ENCODE measurements around the gene ALK.

The ALK gene

DNA sequence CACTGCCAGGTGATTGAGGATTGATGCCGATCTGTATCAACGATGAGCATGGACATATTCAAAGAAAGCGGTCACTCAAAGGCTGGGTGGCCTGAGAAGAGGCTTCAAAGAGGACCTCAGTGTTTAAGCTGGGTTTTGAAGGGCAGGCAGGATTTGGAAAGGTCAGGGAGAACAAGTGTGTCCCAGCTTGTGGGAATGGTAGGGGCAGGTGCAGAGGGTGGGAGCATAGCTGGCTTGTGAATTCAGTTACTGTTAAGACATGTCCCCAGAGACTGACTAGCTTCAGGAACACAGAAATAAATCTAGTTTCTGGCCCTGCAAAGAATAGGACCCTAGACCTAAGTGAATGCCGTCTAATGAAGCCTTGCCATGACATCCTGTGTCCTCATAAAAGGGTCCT, 442.7 kb downstream of the ALK start:
- no peak for DNase-seq

DNA sequence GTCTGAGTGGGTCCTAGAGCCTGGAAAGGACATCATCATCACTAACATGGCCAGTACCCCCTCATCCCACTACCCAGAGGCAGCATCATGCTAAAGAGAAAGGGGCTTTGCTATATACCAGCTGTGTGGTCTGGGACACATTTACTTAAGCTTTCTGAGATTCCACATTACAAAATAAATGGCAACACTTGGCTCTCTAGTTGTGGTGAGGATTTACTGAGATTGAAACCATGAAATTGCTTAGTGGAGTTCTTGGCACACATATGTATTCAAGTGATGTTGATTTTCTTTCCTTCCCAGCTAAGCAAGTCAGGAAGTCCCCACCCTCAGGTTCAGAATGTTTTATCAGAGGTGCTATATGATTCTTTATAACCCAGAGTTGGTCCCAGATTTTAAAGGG, 444.2 kb downstream of the ALK start:
- no peak for DNase-seq

DNA sequence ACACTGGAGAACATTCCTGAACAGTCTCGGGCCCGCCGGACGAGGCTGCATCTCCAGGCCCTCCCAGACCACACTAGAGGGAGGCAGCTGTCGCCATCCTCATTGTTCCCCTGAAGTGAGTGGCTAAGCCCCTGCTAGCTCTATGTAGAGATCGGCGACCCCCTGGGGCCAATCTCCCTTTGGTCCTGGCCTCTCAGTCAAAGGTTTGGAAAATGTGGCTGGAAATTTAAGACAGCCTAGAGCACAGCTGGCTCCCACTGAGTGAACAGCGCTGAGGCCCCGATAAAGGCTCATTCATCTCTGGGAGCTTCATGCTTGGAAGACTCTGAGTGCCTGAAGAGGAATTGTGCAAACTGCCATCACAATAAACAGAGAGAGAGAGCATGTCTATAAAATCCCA, 445.9 kb downstream of the ALK start:
- no peak for DNase-seq

DNA sequence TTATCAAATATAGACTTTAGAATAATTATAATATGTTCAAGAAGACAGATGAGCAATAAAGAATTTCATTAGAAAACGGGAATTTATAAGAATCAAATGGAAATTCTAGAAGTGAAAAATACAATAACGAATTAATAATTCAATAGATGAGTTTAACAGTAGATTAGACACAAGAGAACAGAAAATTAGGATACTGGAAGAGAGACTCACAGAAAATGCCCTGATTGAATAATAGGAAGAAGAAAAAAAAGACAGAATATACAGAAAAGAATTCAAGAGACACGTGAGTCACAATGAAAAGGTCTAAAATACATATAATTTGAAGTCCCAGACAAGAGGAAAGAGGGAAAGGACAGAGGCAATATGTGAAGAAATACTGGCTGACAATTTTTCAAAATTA, 451.4 kb downstream of the ALK start:
- no peak for DNase-seq

DNA sequence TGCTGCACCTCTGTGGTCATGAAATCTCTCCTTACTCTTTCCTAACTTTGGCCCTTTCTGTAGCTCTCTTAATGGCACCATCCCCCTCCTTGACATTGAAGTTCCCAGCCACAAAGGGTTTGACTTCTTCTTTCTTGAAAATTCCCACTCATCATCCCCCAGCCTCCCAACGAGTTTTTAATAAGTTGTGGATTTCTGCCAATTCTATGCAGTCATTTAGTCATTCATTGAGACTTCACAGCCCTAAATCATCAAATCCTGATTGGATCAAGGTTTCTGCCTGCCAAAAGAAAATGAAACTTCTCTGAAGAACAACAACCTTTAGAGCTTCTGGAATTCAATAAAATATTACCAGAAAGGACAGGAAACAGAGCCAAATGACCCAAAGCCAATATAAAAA, 451.9 kb downstream of the ALK start:
- no peak for DNase-seq

DNA sequence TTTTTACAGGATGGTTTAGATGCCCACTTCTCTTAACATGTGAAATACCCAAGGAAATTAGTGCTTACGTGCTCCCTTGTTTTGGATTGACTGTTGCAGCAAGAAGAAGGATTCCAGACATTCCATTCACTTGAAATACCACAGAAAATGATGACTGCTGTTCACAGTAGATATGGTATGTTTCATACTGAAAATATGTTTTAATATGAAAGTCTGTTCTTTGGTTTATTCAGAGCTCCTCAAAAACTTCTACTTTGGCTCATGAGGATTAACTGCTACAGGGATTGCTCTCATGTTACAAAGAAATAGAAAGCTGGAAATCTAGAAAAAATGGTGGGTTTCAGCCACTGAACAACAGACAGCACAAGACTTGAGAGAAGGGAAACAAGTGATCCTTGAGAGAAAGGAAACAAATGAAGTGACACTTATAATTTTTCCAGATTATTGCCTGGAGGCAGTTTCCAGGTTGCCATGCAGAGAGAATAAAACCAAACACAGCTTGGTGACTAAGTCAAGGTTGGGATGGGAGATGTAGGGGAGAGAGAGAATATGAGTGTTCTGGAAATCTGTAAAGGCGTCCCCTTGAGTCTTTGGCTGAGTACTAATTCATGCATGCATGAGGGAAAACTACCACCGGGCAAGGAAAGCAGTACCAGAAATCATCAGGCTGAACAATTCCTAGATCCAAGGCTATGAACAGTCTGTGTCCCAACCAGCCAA, 458.0 kb downstream of the ALK start:
- DNase-seq: no peak

DNA sequence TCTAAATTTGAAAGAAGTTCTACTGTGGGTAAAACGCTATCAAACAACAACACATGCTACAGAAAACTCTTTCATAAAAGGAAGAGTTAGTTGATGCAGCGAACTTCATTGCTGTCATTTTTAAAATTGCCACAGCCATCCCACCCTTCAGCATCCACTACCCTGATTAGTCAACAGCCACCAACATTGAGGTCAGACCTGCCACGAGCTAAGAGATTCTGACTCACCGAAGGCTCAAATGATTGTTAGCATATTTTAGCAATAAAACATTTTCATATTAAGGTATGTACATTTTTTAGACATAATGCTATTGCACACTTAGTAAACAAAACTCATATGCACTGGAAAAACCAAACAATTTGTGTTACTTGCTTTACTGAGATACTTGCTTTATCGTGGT, 459.1 kb downstream of the ALK start:
- no peak for DNase-seq

DNA sequence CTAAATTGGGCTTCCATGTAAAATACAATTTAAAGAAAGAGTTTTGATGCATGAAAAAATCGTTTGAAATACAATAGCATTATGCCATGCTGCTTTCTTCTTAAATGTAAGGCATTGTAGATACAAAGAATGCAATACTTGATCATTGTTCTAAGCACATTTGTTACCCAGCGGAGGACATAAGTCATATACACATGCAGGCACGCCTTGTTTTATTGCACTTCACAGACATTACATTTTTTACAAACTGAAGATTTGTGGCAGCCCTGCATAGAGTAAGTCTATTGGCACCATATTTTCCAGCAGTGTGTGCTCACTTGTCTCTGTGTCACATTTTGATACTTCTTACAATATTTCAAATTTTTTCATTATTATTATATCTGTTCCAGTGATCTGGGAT, 461.2 kb downstream of the ALK start:
- DNase-seq: no peak

DNA sequence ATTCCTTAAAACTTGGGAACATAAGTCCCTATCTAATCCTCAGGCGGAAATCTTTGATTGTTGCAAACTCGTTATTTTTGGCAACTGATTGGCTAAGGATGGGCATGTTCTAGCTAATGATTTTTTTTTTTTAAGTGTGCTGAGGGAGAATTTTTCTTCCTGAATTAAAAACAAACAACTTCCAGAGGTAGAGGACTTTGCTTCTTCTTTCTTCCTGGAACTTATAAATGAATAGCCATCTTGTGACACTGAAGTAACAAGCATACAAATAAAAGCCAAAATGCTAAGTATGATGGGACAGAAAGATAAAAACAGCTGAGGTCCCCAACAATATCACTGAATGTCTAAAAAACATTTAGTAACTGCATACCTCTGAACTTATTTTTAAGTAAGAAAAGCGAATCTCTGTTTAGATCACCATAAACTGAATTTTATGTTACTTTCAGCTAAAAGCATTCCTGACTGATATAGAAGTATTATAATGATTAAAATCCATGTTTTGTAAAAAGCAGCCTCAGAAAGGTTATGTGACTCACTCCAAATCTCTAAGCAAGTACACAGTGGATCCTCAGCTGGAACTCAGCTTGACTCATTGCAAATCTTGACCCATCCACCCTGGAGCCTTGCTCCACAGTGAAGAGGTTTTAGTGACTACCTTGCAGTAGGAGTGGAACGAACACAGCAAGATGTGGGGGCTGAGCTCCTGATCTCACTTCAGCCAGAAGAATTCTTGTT, 461.8 kb downstream of the ALK start:
- DNase-seq: no peak

DNA sequence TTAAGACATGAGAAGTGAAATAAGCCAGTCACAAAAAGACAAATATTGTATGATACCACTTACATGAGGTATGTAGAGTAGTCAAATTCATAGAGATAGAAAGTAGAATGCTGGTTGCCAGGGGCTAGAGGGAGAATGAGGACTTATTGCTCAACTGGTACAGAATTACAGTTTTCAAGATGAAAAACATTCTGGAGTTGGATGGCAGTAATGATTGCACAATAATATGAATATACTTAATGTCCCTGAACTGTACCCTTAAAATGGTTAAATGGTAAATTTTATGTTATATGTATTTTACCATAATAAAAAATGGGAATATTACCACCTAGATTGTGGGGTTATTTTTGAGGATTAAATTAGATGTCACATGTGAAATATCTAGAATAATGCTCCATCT, 465.0 kb downstream of the ALK start:
- no peak for DNase-seq

DNA sequence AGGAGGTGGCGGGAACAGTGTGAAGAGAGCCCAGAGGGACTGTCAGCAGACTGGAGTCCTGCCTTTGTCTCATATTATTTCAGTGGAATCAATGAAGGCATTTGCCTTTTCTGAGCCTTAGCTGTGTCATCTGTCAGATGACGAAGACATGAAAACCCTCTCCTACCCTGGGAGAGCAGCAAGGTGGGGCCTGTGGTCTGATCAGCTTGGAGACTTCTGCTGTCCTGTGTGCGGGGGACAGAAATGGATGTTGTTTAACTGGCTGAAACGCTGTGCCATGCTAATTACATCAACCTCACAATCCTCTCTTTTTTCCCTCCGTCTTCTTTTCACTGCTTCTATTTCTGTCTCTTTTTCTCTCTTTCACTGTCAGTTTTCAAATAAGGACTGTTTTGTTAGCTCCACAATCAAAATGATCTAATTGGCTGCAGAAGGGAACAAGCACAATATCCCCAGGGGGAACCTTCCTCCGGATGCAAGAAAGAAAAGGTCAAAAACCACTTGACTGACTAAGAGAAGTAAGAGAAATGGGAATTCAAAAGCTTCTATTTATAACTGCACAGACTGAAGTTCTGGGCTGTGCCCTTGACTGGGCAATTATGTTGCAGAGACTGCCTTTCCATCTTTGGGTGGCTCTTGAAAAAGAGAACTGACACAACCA, 466.1 kb downstream of the ALK start:
- no peak for DNase-seq

DNA sequence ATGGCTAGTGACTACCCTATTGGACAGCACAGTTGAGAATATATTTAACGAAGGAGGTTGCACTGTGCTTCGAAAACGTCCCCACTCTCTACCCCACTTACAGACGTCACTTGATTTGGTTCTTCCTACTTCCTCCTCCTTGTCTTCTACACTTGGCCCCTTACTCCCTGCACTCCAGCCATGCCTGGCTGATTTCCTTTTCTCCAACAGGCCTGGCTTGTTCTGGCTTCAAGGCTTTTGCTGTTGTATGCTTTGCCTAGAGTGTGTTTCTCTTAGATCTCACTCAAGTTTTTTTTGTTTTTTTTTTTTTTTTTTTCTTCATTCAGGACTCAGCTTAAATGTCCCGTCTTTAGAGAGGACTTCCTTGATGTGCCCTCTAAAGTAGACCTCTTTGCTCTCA, 469.4 kb downstream of the ALK start:
- no peak for DNase-seq

DNA sequence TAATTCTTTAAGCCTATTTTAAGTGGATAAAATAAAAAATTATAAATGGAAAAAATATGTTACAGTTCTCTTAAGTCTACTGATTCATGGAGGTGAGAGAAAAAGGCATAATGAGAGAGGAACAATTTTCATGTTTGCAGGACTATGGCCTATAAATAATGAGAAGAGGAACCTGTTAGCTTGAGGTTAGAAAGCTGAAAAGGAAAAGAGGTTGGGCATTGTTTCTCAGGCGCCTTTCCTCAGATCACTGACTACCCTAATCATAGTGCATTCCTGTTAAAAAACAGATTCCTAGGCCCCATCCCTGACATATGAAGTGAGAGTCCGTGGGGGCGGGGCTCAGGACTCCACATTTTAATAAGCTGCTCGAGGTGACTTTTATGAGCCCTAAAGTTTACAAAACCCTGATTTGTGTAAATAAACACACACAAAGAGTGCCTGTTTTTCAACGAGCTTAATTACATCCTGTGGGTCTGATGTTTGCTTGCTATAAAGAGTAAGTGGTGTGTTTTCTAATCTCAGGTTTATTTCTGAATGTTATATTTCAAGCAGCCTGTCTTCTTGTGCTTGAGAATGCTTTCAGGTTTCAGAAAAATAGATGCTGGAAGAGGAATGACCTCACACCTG, 470.7 kb downstream of the ALK start:
- DNase-seq: no peak

DNA sequence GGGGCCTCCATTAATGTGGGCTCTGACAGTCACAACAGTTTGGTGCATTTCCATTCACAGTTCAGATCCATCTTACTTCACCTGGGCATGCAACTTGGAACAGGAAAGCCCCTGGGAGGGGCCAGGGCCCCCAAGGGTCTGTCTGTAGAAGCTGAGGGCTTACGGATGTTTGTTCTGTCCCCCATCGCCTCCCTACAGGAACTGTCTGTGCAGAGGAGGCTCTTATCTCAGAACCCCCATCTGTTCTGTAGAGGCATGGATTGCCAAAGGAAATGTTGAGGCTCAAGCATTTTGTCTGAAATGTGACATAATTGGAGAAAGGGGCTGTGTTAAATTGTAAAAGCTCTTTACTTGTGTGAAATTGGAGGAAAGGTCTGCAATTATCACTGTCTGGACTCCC, 471.9 kb downstream of the ALK start:
- no peak for DNase-seq

DNA sequence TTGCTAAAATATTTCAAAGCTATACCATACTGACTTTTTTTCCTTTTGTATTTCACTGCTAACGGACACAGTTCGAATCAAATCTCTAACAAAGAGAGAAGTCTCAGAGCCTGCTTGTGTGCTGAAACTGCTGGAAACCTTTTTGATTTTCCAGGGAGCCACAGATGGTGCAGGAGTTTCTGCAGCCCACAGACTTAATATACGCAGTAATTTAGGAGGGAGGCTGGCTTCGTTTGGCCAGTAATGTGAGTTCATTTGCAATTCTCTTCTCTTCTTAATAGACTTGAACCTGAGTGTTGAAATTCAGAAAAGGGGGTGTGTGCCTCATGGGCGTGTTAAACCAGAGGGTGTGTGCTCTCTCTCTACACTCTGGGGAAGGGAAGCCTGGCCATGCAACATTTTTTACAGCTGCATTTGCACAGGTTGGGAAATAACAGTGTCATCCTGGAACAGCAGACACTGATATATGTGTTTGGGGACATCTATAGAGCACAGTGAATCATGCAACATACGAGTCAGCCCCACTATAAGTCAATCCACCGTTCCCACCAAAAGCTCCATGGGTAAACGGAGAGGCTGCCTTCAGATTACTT, 473.2 kb downstream of the ALK start:
- DNase-seq: no peak

DNA sequence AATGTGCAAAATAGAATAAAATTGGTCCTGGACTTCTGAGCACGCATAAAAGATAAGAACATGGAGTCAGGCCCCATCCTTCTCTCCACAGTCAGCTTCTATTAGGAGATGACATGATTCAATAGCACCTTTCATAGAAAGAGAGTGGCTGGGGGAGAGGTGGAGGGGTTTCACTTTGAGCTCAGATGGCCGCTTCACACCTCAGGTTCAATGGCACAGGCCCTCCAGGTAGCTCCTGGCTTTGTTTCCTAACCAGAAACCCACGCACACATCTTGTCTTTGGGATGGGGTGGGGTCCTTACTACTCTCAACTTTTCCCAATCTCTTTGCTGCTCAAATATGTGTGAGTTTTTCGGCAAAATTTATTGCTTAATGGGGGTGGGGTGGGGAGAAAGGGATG, 473.9 kb downstream of the ALK start:
- no peak for DNase-seq

DNA sequence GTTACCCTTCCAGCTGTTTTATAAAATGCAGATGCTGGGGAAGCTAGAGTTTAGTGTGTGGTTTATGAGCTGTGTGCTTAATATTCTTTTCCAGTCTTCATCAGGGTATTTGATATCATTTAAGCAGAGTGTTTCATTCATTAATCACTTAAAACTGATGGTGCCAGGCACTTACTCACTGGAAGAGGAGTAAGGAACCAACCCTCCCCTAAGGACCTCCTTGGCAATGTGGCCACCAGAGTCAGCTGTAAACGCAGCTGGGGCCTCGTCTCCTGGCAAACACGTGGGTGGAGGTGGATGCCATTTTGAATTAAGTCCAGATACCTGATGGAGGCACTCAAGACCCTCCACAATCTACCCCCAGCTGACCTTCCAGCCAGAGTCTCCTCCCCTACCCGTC, 474.5 kb downstream of the ALK start:
- DNase-seq: no peak

DNA sequence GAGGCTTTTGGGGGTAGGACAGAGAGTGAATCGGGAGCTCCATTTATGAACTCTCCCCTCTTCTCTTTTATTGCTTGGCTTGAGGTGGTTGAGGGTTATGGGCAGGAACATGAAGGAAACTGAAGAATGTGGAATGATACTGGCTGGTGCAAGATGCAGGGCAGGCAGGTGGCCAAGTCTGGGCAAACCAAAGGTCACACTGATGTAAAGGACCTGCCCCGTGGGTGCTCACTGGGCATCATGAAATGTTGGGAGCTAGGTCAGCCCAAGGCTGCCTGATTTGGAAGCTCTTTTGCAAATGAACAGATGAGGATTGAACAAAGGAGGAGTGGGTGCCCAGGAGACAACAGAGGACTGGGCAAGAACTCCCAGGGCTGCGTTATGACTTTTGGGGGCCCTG, 477.2 kb downstream of the ALK start:
- DNase-seq: no peak

DNA sequence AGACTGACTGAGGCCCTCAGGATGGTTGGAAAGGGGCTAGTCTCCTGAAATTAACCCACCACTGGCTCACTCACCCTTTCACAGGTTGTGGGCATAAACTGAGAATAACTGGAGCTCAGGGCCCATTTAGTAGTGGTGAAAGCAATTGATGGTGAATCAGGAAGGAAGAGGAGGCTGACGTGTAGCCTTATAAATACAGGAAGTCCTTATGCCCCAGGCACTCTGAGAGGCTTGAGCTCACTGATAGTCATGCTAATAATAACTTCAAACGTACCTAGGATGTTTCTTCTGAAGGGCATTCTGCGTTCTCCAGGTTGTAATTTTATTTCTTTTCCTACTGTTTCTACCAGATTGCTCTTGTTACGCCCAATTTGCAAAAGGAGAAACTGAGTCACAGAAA, 477.8 kb downstream of the ALK start:
- no peak for DNase-seq

DNA sequence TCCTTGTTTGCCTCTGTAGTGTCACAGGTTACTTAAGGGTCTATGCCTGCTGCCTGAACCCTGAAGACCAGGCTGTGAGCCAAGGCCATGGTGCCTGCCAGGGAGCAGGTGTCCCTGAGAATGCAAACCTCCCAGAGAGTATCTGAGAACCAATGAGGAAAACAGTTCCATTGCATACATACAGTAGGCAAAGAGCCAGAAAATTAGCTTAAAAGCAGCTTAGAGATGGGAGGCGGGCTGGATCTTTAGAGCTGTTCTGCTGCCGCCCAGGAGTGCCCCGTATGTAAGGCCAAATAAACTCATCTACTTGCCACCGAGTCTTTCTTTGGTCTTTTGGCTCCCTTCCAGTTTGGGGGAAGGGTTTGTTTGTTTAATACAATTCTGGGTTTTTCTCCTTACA, 478.2 kb downstream of the ALK start:
- DNase-seq: no peak

DNA sequence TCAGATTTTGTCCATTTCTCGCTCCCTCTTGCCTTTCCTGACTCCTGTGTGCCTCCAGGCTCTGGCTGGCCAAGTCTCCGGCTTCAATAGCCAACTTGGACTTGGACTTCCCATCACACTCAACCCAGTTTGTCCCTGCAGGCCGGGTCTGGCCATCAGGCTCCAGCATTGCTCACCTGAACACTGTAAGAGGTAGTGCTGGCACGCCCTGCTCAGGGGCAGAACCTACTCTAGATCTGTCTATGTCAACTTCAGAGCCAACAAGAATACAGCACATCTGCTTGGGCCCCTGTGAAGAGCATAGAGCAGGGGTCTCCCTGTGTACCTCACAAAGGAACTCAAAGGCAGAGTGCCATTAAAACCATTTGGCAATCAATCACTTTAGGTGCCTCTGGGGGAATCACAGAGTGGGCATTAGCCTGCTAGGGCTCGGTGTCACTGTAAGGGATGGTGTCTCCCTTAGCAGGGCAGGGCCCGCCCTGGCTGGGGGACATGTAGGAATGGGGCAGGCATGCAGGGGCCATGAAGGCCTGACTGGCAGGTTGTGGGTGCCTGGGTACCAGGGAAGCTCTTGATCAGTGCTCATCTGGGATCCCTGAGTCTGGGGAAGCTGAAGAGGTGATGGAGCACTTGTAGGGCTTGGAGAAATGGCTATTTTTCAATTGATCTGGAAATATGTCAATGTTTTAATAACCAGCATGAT, 480.3 kb downstream of the ALK start:
- DNase-seq: no peak

DNA sequence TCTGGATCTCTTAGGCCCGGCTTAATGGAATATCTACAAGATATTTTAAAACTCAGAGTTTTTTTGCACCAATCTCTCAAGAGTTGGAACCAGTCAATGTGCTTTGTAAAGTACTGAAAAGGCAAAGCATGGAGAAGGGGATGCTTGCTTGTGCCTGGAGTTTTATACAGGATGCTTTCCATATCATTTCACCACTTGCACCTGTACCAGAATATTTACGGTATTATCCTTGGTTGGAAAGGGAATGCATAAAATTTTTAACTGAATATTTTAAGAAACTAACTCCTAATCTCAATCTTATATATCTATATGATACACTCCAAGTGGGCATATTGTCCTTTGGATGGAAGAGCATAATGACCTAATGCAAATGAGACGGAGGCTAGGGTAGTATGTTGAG, 487.5 kb downstream of the ALK start:
- DNase-seq: no peak

DNA sequence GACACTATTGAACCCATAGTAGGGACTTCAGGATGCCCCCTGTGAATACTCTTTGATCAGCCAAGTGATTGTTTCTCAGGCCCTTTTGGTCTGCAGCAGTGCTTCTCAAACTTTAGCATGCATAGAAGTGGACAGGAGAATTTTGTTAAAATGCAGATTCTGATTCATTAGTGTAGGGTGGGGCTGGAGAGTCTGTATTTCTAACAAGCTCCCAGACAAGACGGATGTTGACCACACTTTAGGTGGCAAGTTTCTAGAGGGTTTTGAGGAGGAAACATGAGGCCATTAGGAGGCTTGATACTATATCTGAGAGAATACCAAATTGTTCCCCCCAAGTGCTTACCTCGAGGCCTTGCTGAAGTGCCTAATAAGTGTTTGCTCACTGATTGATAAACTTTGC, 488.3 kb downstream of the ALK start:
- DNase-seq: no peak

Data from NCI-H2081 treated with DMSO at 0.1 percent for 48 hours (cell line).